HepG2 (cell line): ENCODE results near the gene FCMR. TPM values are rescaled to one million over a fixed set of nuclear protein-coding genes. Genes with fewer than 3 reads are reported as not detected.

ENCODE experiments used
- E2F1 ChIP-seq: sonication (generic); formaldehyde crosslinking; IDR thresholded peaks from 2 replicates; pipeline ENCODE4 v1.5.0; 2020; ENCODE audit warnings: missing genetic modification reagents
- HIC2 ChIP-seq: sonication (generic); formaldehyde crosslinking; IDR thresholded peaks from 2 replicates; pipeline ENCODE4 v1.9.0; 2022; ENCODE audit warnings: low read depth, missing genetic modification reagents
- HMG20A ChIP-seq: IDR thresholded peaks from 2 replicates; pipeline ENCODE4 v1.6.1; 2016; ENCODE audit warnings: borderline replicate concordance
- MIXL1 ChIP-seq: IDR thresholded peaks from 2 replicates; pipeline ENCODE4 v1.6.1; 2016
- ZKSCAN1 ChIP-seq: fragments of 150-350 bp; IDR thresholded peaks from 2 replicates; pipeline ENCODE4 v1.6.1; 2014; ENCODE audit warnings: low read length
- ZNF292 ChIP-seq: sonication (generic); formaldehyde crosslinking; IDR thresholded peaks from 2 replicates; pipeline ENCODE4 v1.8.1; 2022; ENCODE audit warnings: mild to moderate bottlenecking, low read depth, missing genetic modification reagents, borderline replicate concordance
- ZNF577 ChIP-seq: sonication (generic); formaldehyde crosslinking; IDR thresholded peaks from 2 replicates; pipeline ENCODE4 v1.4.0; 2020; ENCODE audit warnings: mild to moderate bottlenecking, low read depth, missing genetic modification reagents, borderline replicate concordance
- ZNF878 ChIP-seq: sonication (generic); formaldehyde crosslinking; IDR thresholded peaks from 2 replicates; pipeline ENCODE4 v1.8.1; 2023; ENCODE audit warnings: mild to moderate bottlenecking, missing genetic modification reagents, moderate library complexity
- ZNF879 ChIP-seq: sonication (generic); formaldehyde crosslinking; IDR thresholded peaks from 2 replicates; pipeline ENCODE4 v1.8.1; 2023; ENCODE audit warnings: missing genetic modification reagents
- polyA plus RNA-seq, 8 experiments: library from polyadenylated mRNA; depleted of rRNA in 3 of 8; stranded (reverse) in 7 of 8; unstranded in 1 of 8; fragments of >200 nt; fragmentation: Illumina TruSeq in 4 of 8; extraction: Trizol in 4 of 8; gene quantifications; 2 replicates each; pipeline versions ENCODE4 v1.2.1 to v1.2.3, GENCODE V29; 2011 to 2016; ENCODE audit warnings: low read depth in 4 of 8, missing spikeins in 1 of 8, mixed read lengths in 1 of 8; ENCODE audit not compliant: insufficient read depth in 1 of 8
- total RNA-seq, 5 experiments: library from RNA; depleted of rRNA; stranded (reverse); fragments of >200 nt; fragmentation: Illumina TruSeq; extraction: Trizol; gene quantifications; 2 replicates each; pipeline ENCODE4 v1.2.3, GENCODE V29; 2016; ENCODE audit warnings: low read depth in 1 of 5
- TF ChIP-seq, protein P1 (sequence below): sonication (generic); formaldehyde crosslinking; IDR thresholded peaks from 2 replicates; pipeline ENCODE4 v1.5.1; 2020; ENCODE audit warnings: mild to moderate bottlenecking, missing genetic modification reagents, borderline replicate concordance
- TF ChIP-seq, protein P2 (sequence below): sonication (generic); formaldehyde crosslinking; IDR thresholded peaks from 2 replicates; pipeline ENCODE4 v1.5.1; 2020; ENCODE audit warnings: missing genetic modification reagents, mild to moderate bottlenecking, borderline replicate concordance
- TF ChIP-seq, protein P3 (sequence below): sonication (generic); formaldehyde crosslinking; IDR thresholded peaks from 2 replicates; pipeline ENCODE4 v1.8.0; 2022; ENCODE audit warnings: mild to moderate bottlenecking, missing genetic modification reagents, moderate library complexity

Gene FCMR
- total and polyA plus RNA-seq, 2 of the 13 experiments (the other 11 are each of a cell fraction or from before 2014, with no cell fraction given) = not detected

DNA sequence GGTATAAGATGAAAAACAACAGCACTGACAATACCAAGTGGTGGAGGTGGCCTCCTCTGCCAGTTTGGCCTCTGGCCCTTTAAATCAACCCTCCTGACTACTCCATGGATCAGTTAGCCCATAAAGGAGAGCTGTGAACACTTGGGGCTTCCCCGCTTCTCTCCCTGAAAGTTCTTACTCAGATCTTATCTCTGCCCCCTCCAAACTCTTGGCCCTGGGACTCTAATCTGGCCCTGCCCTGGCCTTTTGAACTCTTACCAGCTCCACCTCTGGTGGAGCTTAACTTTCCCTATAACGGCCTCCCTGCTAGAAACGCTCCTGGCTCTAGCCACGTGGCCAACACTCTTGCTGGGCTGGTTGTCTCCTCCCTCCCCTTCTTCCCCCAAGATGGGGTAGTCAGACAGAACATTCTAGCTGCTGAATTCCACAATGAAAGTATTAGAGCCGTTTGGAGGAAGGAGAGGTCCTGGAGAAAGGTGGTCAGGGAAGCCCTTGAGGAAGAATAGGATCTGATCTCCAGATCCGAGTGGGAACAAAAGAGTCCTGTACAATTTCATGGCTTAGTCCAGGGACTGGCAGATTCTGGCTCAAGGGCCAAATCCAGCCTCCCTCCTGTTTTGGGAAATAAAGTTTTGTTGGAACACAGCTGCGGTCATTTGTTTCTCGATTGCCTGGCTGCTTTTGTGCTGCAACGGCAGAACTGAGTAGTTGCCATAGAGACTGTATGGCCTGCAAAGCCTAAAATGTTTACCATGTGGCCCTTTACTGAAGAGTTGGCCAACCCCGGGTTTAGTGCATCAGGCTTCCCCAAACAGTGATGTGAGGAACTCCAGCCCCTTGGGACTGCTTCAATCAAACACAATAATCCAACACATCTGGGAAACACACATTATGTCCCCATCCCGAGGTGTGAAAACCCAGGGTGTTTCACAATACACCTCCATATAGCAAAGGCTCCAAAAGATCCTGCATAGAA is 34.0 kb upstream of the FCMR start (continued):
- no peak for TF ChIP-seq ZNF577 (CRISPR knock-in tag)
- no peak for TF ChIP-seq HMG20A (CRISPR knock-in tag)
- TF ChIP-seq MIXL1 (CRISPR knock-in tag) = no peak
- TF ChIP-seq E2F1 = no peak
- no peak for TF ChIP-seq ZNF292 (CRISPR knock-in tag)
- TF ChIP-seq, protein P1, sequence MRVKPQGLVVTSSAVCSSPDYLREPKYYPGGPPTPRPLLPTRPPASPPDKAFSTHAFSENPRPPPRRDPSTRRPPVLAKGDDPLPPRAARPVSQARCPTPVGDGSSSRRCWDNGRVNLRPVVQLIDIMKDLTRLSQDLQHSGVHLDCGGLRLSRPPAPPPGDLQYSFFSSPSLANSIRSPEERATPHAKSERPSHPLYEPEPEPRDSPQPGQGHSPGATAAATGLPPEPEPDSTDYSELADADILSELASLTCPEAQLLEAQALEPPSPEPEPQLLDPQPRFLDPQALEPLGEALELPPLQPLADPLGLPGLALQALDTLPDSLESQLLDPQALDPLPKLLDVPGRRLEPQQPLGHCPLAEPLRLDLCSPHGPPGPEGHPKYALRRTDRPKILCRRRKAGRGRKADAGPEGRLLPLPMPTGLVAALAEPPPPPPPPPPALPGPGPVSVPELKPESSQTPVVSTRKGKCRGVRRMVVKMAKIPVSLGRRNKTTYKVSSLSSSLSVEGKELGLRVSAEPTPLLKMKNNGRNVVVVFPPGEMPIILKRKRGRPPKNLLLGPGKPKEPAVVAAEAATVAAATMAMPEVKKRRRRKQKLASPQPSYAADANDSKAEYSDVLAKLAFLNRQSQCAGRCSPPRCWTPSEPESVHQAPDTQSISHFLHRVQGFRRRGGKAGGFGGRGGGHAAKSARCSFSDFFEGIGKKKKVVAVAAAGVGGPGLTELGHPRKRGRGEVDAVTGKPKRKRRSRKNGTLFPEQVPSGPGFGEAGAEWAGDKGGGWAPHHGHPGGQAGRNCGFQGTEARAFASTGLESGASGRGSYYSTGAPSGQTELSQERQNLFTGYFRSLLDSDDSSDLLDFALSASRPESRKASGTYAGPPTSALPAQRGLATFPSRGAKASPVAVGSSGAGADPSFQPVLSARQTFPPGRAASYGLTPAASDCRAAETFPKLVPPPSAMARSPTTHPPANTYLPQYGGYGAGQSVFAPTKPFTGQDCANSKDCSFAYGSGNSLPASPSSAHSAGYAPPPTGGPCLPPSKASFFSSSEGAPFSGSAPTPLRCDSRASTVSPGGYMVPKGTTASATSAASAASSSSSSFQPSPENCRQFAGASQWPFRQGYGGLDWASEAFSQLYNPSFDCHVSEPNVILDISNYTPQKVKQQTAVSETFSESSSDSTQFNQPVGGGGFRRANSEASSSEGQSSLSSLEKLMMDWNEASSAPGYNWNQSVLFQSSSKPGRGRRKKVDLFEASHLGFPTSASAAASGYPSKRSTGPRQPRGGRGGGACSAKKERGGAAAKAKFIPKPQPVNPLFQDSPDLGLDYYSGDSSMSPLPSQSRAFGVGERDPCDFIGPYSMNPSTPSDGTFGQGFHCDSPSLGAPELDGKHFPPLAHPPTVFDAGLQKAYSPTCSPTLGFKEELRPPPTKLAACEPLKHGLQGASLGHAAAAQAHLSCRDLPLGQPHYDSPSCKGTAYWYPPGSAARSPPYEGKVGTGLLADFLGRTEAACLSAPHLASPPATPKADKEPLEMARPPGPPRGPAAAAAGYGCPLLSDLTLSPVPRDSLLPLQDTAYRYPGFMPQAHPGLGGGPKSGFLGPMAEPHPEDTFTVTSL = no peak
- TF ChIP-seq, protein P2, sequence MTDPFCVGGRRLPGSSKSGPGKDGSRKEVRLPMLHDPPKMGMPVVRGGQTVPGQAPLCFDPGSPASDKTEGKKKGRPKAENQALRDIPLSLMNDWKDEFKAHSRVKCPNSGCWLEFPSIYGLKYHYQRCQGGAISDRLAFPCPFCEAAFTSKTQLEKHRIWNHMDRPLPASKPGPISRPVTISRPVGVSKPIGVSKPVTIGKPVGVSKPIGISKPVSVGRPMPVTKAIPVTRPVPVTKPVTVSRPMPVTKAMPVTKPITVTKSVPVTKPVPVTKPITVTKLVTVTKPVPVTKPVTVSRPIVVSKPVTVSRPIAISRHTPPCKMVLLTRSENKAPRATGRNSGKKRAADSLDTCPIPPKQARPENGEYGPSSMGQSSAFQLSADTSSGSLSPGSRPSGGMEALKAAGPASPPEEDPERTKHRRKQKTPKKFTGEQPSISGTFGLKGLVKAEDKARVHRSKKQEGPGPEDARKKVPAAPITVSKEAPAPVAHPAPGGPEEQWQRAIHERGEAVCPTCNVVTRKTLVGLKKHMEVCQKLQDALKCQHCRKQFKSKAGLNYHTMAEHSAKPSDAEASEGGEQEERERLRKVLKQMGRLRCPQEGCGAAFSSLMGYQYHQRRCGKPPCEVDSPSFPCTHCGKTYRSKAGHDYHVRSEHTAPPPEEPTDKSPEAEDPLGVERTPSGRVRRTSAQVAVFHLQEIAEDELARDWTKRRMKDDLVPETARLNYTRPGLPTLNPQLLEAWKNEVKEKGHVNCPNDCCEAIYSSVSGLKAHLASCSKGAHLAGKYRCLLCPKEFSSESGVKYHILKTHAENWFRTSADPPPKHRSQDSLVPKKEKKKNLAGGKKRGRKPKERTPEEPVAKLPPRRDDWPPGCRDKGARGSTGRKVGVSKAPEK (CRISPR knock-in tag) = no peak
- TF ChIP-seq ZKSCAN1 = no peak
- no peak for TF ChIP-seq HIC2 (CRISPR knock-in tag)
- no peak for TF ChIP-seq ZNF878 (CRISPR knock-in tag)
- TF ChIP-seq, protein P3, sequence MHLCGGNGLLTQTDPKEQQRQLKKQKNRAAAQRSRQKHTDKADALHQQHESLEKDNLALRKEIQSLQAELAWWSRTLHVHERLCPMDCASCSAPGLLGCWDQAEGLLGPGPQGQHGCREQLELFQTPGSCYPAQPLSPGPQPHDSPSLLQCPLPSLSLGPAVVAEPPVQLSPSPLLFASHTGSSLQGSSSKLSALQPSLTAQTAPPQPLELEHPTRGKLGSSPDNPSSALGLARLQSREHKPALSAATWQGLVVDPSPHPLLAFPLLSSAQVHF (CRISPR knock-in tag) = no peak
- TF ChIP-seq ZNF879 (CRISPR knock-in tag) = no peak
